K562 treated with DMSO at 1 percent for 4 hours (cell line): Measurements from ENCODE around the gene RC3H2. TPM values are rescaled to one million over a fixed set of nuclear protein-coding genes. Genes with fewer than 3 reads are reported as not detected.

Experiments used
- total RNA-seq: library from RNA; unstranded; fragments of 300-600 nt; gene quantifications from 2 replicates; pipeline ENCODE4 v1.2.3, GENCODE V29; 2022; ENCODE audit not compliant: insufficient read depth

RC3H2 gene
- total RNA-seq = 13.5 and 15.7 TPM in 2 replicates

GRCh38 chr9:122904823-122905710 lies at the start of gene RC3H2:
Gene RC3H2, minus strand, starts transcription at chr9:122905359. Its CDS starts 7,850 bp downstream, at chr9:122897509.

GRCh38 chr9:122940749-122941581 lies 35.8 kb upstream of the RC3H2 start, which contains the start of gene RABGAP1:
Gene RABGAP1, plus strand, starts transcription at chr9:122941020. Its CDS starts 16,040 bp downstream, at chr9:122957060.

GRCh38 chr9:122931226-122932121 lies 26.3 kb upstream of the RC3H2 start, which contains the start of gene ZBTB26:
Gene ZBTB26, minus strand, starts transcription at chr9:122931512. Its CDS starts 11,578 bp downstream, at chr9:122919934.

GRCh38 chr9:122912964-122913673 lies 8.0 kb upstream of the RC3H2 start, which contains the start of gene ZBTB6:
Gene ZBTB6, minus strand, starts transcription at chr9:122913323. Its CDS starts 1,251 bp downstream, at chr9:122912072.

GRCh38 chr9:122800066-122801060 lies 104.8 kb downstream of the RC3H2 start, which contains the start of gene OR1K1:
Gene OR1K1, plus strand, starts transcription at chr9:122800123. Its CDS starts 0 bp downstream, at chr9:122800123.

Other genes with a start within 250 kb of the RC3H2 start
- not detected in 2 replicates for gene OR1B1, start 247.7 kb downstream of the RC3H2 start, total RNA-seq
- not detected in 2 replicates for gene OR1L1, start 243.6 kb downstream of the RC3H2 start, total RNA-seq
- gene OR1L3, start 230.2 kb downstream of the RC3H2 start, total RNA-seq = not detected in 2 replicates
- not detected in 2 replicates for gene OR1L4, start 181.4 kb downstream of the RC3H2 start, total RNA-seq
- gene OR1L6, start 163.1 kb downstream of the RC3H2 start, total RNA-seq = not detected in 2 replicates
- not detected in 2 replicates for gene OR5C1, start 116.4 kb downstream of the RC3H2 start, total RNA-seq
- gene OR1K1, start 105.2 kb downstream of the RC3H2 start, total RNA-seq = not detected in 2 replicates
- gene PDCL, start 76.8 kb downstream of the RC3H2 start, total RNA-seq = 13.4 and 16.4 TPM in 2 replicates
- 5.5 and 5.9 TPM in 2 replicates for gene ZBTB6, start 8.0 kb upstream of the RC3H2 start, total RNA-seq
- 2.9 and 4.0 TPM in 2 replicates for gene ZBTB26, start 26.2 kb upstream of the RC3H2 start, total RNA-seq
- 5.1 and 10.0 TPM in 2 replicates for gene RABGAP1, start 35.7 kb upstream of the RC3H2 start, total RNA-seq
- gene GPR21, start 128.3 kb upstream of the RC3H2 start, total RNA-seq = not detected in 2 replicates